ENCODE measurements around the gene DTX1.

DNA sequence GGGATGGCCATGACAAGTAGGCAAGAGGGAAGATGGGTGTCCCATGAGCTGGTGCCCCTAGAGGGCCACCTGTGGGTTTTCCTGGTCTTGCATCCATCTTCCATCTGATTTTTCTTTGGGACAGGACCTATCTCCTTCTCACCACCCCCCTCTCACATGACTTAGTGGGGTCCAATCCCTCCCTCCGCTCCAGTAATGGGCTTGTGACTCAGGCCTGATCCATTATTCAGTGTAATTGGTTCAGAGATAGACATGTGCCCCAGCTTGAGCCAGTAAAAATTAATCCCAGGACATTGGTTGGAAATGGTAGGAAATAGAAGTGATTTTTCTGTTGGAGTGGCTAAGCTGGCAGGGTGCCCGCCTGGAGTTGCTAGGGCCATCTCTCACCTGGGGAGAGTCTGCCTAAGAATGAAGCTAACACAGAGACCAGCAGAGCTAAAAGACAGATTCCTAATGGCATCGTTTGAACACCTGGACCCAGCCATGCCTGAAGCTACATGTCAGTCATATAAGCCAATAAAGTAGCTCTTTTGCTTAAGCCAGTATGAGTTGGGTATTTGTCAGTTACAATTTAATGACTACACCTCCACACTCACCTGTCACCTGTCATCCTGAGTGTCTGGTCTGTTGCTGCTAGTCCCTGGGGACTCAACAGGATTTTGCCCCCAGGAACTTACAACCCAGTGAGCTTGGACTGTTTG is 64.3 kb downstream of the DTX1 start:
- TF ChIP-seq, protein P1, sequence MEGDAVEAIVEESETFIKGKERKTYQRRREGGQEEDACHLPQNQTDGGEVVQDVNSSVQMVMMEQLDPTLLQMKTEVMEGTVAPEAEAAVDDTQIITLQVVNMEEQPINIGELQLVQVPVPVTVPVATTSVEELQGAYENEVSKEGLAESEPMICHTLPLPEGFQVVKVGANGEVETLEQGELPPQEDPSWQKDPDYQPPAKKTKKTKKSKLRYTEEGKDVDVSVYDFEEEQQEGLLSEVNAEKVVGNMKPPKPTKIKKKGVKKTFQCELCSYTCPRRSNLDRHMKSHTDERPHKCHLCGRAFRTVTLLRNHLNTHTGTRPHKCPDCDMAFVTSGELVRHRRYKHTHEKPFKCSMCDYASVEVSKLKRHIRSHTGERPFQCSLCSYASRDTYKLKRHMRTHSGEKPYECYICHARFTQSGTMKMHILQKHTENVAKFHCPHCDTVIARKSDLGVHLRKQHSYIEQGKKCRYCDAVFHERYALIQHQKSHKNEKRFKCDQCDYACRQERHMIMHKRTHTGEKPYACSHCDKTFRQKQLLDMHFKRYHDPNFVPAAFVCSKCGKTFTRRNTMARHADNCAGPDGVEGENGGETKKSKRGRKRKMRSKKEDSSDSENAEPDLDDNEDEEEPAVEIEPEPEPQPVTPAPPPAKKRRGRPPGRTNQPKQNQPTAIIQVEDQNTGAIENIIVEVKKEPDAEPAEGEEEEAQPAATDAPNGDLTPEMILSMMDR (IDR thresholded peaks at IDR 0.05) = no peak
- no peak for TF ChIP-seq SIN3A (IDR thresholded peaks at IDR 0.05; ENCODE audit: borderline replicate concordance, insufficient read depth, low read depth, low read length)
- TF ChIP-seq, protein P2, sequence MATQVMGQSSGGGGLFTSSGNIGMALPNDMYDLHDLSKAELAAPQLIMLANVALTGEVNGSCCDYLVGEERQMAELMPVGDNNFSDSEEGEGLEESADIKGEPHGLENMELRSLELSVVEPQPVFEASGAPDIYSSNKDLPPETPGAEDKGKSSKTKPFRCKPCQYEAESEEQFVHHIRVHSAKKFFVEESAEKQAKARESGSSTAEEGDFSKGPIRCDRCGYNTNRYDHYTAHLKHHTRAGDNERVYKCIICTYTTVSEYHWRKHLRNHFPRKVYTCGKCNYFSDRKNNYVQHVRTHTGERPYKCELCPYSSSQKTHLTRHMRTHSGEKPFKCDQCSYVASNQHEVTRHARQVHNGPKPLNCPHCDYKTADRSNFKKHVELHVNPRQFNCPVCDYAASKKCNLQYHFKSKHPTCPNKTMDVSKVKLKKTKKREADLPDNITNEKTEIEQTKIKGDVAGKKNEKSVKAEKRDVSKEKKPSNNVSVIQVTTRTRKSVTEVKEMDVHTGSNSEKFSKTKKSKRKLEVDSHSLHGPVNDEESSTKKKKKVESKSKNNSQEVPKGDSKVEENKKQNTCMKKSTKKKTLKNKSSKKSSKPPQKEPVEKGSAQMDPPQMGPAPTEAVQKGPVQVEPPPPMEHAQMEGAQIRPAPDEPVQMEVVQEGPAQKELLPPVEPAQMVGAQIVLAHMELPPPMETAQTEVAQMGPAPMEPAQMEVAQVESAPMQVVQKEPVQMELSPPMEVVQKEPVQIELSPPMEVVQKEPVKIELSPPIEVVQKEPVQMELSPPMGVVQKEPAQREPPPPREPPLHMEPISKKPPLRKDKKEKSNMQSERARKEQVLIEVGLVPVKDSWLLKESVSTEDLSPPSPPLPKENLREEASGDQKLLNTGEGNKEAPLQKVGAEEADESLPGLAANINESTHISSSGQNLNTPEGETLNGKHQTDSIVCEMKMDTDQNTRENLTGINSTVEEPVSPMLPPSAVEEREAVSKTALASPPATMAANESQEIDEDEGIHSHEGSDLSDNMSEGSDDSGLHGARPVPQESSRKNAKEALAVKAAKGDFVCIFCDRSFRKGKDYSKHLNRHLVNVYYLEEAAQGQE (IDR thresholded peaks at IDR 0.05; ENCODE audit: insufficient read depth in 1 of 2, low read depth in 2 of 2, low read length in 1 of 2) = no peak
